ENCODE data around the gene FLNB. TPM values are rescaled to one million over a fixed set of nuclear protein-coding genes. Genes with fewer than 3 reads are reported as not detected.

The FLNB gene
- total RNA-seq, 2 experiments from 2014 or later = 39.7 to 42.1 TPM

DNA sequence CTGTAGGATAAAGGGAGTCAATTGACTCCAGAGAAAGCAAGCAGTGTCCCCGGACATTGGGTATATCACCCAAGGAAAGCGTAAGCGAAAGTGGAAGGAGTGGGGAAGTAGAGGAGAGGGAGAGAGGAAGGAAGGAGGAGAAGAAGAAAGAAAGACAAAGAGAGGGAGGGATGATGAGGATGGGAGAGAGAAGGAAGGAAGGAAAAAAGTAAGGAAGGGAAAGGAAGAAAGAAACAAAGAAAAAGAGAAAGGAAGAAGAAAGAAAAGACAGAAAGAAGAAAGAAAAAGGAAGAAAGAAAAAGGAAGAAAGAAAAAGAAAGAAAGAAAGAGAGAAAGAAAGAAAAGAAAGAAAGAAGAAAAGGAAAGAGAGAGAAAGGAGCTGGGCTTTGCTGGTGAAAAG lies 201.7 kb downstream of the FLNB start:
- CTCF ChIA-PET = no interaction called here
- POLR2A ChIA-PET = no interaction called here
- no peaks in the 10 kb centered on the region for H3K4me1 Mint-ChIP-seq (ENCODE audit: low read depth)
- no peak overlapping the region for H3K4me3 Mint-ChIP-seq
- Histone ChIP-seq H3K4me1 (ENCODE audit: insufficient read depth, low read length) (no peaks in the 10 kb centered on the region), H3K36me3 (ENCODE audit: insufficient read depth, low read length) (no peaks in the 10 kb centered on the region), H3K4me3 (ENCODE audit: low read length) (no peak overlapping the region), H3K27me3 (ENCODE audit: control insufficient read depth in 1 of 2, insufficient read depth in 2 of 2, low read length in 2 of 2) (no peaks in the 10 kb centered on the region), H3K27ac (ENCODE audit: low read depth in 1 of 2, low read length in 2 of 2) (no peak overlapping the region), H3K9me3 (ENCODE audit: control insufficient read depth in 1 of 2, insufficient read depth in 1 of 2, low read length in 2 of 2) (no peaks in the 10 kb centered on the region)
- no peak for DNase-seq
- no peaks in the 10 kb centered on the region for H3K9me3 Mint-ChIP-seq
- H3K27ac Mint-ChIP-seq = no peak overlapping the region
- ATAC-seq (ENCODE audit: poor library complexity) = no peak
- H3K36me3 Mint-ChIP-seq (ENCODE audit: low read depth) = no peaks in the 10 kb centered on the region
- intact Hi-C loops (cut with DNase I, micrococcal nuclease) = no loop called here
- H3K27me3 Mint-ChIP-seq = peaks cover 16% of the 10 kb centered on the region
- TF ChIP-seq, protein P1, sequence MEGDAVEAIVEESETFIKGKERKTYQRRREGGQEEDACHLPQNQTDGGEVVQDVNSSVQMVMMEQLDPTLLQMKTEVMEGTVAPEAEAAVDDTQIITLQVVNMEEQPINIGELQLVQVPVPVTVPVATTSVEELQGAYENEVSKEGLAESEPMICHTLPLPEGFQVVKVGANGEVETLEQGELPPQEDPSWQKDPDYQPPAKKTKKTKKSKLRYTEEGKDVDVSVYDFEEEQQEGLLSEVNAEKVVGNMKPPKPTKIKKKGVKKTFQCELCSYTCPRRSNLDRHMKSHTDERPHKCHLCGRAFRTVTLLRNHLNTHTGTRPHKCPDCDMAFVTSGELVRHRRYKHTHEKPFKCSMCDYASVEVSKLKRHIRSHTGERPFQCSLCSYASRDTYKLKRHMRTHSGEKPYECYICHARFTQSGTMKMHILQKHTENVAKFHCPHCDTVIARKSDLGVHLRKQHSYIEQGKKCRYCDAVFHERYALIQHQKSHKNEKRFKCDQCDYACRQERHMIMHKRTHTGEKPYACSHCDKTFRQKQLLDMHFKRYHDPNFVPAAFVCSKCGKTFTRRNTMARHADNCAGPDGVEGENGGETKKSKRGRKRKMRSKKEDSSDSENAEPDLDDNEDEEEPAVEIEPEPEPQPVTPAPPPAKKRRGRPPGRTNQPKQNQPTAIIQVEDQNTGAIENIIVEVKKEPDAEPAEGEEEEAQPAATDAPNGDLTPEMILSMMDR (IDR thresholded peaks at IDR 0.05) = no peak

DNA sequence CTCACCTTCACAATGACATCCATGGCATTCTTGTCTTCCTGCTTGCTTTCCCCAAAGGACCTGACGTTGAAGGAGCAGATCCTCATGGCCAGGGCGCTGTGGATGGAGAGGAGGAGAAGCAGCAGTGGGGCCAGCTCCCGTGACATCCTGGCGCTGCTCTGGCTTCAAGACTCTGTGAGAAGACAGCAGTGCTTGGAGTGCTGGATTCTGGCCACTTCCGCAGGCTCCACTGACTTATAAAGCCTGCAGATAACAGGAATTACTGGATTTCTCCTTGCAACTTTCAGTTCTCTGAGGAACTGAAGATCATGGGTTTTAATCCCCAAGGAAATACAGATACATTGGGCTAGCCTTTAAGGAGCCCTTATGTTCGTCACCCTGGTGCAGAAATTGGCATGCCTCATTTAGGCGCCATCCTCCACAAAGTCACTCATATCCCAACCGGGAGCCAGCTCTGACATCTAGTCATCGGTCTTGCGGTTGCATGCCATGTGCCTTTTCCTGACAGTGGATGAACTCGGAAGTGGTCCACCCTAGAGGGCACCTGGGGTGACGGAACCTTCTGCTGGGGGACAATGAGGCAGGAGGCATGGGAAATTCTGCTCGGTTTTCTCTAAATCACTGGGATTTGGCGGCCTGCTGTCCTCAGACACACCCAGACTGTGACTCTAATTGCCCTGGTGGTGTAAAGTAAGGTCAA lies 202.7 kb downstream of the FLNB start, which contains the start of gene DNASE1L3:
Gene DNASE1L3 (minus strand): TSS at position 212 of the 700 bp plus-strand sequence. CDS start 66 bp downstream, at position 146.
- H3K4me3 ChIP-seq (ENCODE audit: low read length) = no peak within 1 kb of the TSS
- ChIA-PET POLR2A (no interaction called here), CTCF (no interaction called here)
- Mint-ChIP-seq H3K9me3 (no peaks in the 10 kb centered on the region), H3K4me1 (ENCODE audit: low read depth) (no peaks in the 10 kb centered on the region), H3K36me3 (ENCODE audit: low read depth) (no peaks in the 10 kb centered on the region), H3K4me3 (no peak within 1 kb of the TSS), H3K27ac (no peak within 1 kb of the TSS), H3K27me3 (peaks cover 16% of the 10 kb centered on the region)
- intact Hi-C loops (cut with DNase I, micrococcal nuclease) = no loop called here
- H3K4me1 ChIP-seq (ENCODE audit: insufficient read depth, low read length) = no peaks in the 10 kb centered on the region
- TF ChIP-seq, protein P1 (IDR thresholded peaks at IDR 0.05) = no peak
- DNase-seq (no peak), ATAC-seq (ENCODE audit: poor library complexity) (no peak)
- no peaks in the 10 kb centered on the region for H3K9me3 ChIP-seq (ENCODE audit: control insufficient read depth in 1 of 2, insufficient read depth in 1 of 2, low read length in 2 of 2)
- no peaks in the 10 kb centered on the region for H3K27me3 ChIP-seq (ENCODE audit: control insufficient read depth in 1 of 2, insufficient read depth in 2 of 2, low read length in 2 of 2)
- no peaks in the 10 kb centered on the region for H3K36me3 ChIP-seq (ENCODE audit: insufficient read depth, low read length)
- no peak within 1 kb of the TSS for H3K27ac ChIP-seq (ENCODE audit: low read depth in 1 of 2, low read length in 2 of 2)

DNA sequence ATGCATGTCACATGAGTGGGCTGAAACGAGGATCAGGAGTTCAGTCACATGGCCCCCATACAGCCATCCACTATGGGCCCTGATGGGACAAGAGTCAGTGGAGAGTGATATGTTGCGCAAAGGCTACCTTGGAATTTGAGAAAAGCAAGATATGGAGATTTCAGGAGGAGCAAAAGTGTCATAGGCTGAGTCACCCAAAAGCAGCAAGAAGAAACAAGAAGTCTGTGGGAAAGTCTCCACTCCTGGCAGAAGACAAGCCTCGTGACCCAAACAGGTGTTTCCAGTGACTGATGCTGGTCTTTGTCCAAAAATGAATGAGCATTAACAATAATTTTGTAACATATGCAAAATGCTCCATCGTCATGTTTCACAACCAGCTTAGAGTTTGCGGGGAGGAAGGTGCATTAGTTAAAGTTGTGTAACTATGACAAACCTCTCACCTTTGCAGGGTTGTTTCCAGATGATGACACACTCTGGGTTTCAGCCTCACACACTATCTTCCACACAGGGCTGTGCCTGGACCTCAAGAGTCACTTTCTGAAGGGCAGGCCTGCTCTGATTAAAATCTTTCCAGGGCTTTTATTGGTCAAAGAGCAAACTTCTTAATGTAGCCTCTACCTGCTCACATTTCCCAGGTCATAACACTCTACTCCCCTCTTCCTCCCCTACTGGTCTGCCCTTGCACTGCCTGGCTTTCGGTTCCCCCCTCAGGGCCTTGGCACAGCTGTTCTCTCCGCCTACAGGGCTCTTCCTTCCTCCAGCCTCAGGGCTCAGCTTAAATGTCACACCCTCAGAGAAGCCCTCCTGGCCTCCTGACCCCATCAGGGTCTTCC lies 206.5 kb downstream of the FLNB start:
- Mint-ChIP-seq H3K4me3 (no peak overlapping the region), H3K9me3 (no peaks in the 10 kb centered on the region), H3K36me3 (ENCODE audit: low read depth) (no peaks in the 10 kb centered on the region), H3K4me1 (ENCODE audit: low read depth) (peaks cover 6% of the 10 kb centered on the region), H3K27me3 (peaks cover 4% of the 10 kb centered on the region), H3K27ac (no peak overlapping the region)
- Histone ChIP-seq H3K4me3 (ENCODE audit: low read length) (no peak overlapping the region), H3K27me3 (ENCODE audit: control insufficient read depth in 1 of 2, insufficient read depth in 2 of 2, low read length in 2 of 2) (no peaks in the 10 kb centered on the region), H3K36me3 (ENCODE audit: insufficient read depth, low read length) (no peaks in the 10 kb centered on the region), H3K9me3 (ENCODE audit: control insufficient read depth in 1 of 2, insufficient read depth in 1 of 2, low read length in 2 of 2) (no peaks in the 10 kb centered on the region), H3K27ac (ENCODE audit: low read depth in 1 of 2, low read length in 2 of 2) (no peak overlapping the region), H3K4me1 (ENCODE audit: insufficient read depth, low read length) (peaks cover 6% of the 10 kb centered on the region)
- ChIA-PET POLR2A (no interaction called here), CTCF (interaction anchor here (0.7 kb wide), 1 partner anchor 18 kb away, joined by 4 read pairs; no protein-coding TSS in a partner anchor)
- DNase-seq (peak in 3 of 14 experiments; percentile 17 to 50 (median 42)), ATAC-seq (ENCODE audit: poor library complexity) (peak; percentile 27)
- intact Hi-C loops (cut with DNase I, micrococcal nuclease) = no loop called here
- TF ChIP-seq, protein P1 (IDR thresholded peaks at IDR 0.05) = no peak
